SU-DHL-6 (cell line): ENCODE results near the gene PDCL3.

ENCODE experiments used
- CTCF ChIP-seq: fragments of 200-600 bp; sonication (generic); IDR thresholded peaks from one replicate; pipeline ENCODE4 v1.5.1; 2017; ENCODE audit warnings: antibody characterized with exemption, mild to moderate bottlenecking, low read length, moderate library complexity; ENCODE audit not compliant: insufficient read depth, poor library complexity, severe bottlenecking
- EZH2phosphoT487 ChIP-seq: fragments of 200-600 bp; sonication (generic), shearing (Covaris generic); conservative IDR thresholded peaks from 2 replicates; pipeline ENCODE4 v1.6.1; 2018; ENCODE audit warnings: mild to moderate bottlenecking, antibody characterized with exemption, low read length, moderate library complexity, mixed read lengths

- TF ChIP-seq CTCF (no peak), EZH2phosphoT487 (no peak)
These were observed 33.6 kb upstream of the PDCL3 start for GRCh38 chr2:100529176-100529575.
